Spinal cord (tissue), 10 donors: Measurements from ENCODE around the gene ONECUT1. TPM values are rescaled to one million over a fixed set of nuclear protein-coding genes. Genes with fewer than 3 reads are reported as not detected.
A peak's percentile ranks its signal among the peaks of the same experiment; 100 is the strongest.

Experiments
- DNase-seq, 6 donors: peaks; one replicate each; pipeline versions ENCODE4 v3.0.0 to v3.0.0-alpha.2; 2013 to 2015; ENCODE audit warnings: low spot score in 6 of 6, low read depth in 4 of 6
- H3K27ac ChIP-seq: one replicate; pipeline ENCODE4 v1.5.1; 2013; ENCODE audit warnings: low read depth, low read length, control low read depth
- H3K27me3 ChIP-seq: one replicate; pipeline ENCODE4 v1.6.1; 2013; ENCODE audit warnings: low read length; ENCODE audit not compliant: control insufficient read depth, insufficient read depth
- H3K36me3 ChIP-seq: one replicate; pipeline ENCODE4 v1.6.1; 2013; ENCODE audit warnings: low read length; ENCODE audit not compliant: control insufficient read depth, insufficient read depth
- H3K4me1 ChIP-seq: one replicate; pipeline ENCODE4 v1.6.1; 2013; ENCODE audit warnings: low read length; ENCODE audit not compliant: control insufficient read depth, insufficient read depth
- H3K4me3 ChIP-seq: one replicate; pipeline ENCODE4 v1.5.1; 2013; ENCODE audit warnings: low read depth, low read length, control low read depth
- H3K9me3 ChIP-seq: one replicate; pipeline ENCODE4 v1.6.1; 2013; ENCODE audit warnings: low read length; ENCODE audit not compliant: control insufficient read depth, insufficient read depth
- WGBS: methylation state at CpG from one replicate; pipeline ENCODE4 v1.1.5; 2013; ENCODE audit warnings: missing lambda C conversion rate; ENCODE audit not compliant: insufficient coverage; 5-methylcytosine and 5-hydroxymethylcytosine counted together
- polyA plus RNA-seq, 2 donors: library from polyadenylated mRNA; unstranded; fragments of 120-200 nt; gene quantifications; one replicate each; pipeline ENCODE4 v1.2.1, GENCODE V29; 2013; ENCODE audit not compliant: insufficient read length in 2 of 2
- total RNA-seq, 2 donors: library from RNA; depleted of rRNA in 1 of 2; stranded (reverse); fragments of 120-200 nt in 1 of 2; fragments of >200 nt in 1 of 2; gene quantifications; one replicate each; pipeline versions ENCODE4 v1.2.3 to v1.2.4, GENCODE V29; 2013 to 2014
- donor health status: healthy.

ONECUT1 gene
- total and polyA plus RNA-seq, 4 donors, result 1.1 to 3.6 (median 1.2) TPM

DNA sequence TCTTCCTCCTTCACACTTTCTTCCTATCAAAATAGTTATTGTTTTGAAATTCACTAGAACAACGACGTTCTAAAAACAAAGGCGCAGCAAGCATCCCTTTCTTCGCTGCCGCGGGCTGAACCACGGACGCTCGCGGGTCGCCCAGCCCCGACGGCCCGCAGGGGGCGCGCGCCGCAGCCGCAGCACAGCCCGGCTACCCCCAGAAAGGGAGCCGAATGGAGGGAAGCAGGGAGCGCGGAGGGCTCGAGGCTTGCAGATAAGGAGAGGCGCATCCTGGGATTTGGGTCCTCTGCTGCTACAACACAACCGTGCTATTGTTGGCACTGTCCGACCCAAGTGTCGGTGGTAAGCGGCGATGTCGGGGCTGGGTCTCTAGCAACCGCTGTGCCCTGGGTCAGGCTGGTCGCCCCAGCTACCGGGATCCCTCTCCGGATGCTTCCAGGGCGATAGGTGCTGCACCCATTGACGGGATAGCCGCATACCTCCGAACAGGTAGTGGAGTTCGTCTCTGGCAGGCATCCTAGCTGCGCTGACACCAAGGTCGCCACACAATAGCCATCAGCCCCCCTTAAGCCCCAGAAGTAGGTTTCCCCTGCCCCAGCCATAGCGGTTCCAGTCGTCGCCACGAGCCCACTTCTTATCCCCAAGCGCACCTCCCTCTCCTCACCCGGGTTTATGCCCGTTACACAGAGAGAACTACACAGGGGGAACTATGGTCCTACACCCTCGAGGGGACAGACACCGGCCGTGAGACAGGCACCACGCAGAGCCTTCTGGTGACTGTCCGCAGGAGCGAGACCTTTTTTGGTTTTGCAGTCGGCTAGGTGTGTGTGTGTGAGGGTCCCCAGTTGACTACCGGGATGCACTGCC, 6.0 kb downstream of the ONECUT1 start:
- Histone ChIP-seq H3K4me3 (no peak overlapping the region), H3K36me3 (no peaks in the 10 kb centered on the region), H3K27me3 (peaks cover 93% of the 10 kb centered on the region), H3K4me1 (peaks cover 58% of the 10 kb centered on the region), H3K27ac (no peak overlapping the region), H3K9me3 (no peaks in the 10 kb centered on the region)
- DNase-seq, result peak in 2 of 6 donors; percentile 83 to 84
- WGBS, result 2% methylated on average over 57 of the region's 57 CpGs

DNA sequence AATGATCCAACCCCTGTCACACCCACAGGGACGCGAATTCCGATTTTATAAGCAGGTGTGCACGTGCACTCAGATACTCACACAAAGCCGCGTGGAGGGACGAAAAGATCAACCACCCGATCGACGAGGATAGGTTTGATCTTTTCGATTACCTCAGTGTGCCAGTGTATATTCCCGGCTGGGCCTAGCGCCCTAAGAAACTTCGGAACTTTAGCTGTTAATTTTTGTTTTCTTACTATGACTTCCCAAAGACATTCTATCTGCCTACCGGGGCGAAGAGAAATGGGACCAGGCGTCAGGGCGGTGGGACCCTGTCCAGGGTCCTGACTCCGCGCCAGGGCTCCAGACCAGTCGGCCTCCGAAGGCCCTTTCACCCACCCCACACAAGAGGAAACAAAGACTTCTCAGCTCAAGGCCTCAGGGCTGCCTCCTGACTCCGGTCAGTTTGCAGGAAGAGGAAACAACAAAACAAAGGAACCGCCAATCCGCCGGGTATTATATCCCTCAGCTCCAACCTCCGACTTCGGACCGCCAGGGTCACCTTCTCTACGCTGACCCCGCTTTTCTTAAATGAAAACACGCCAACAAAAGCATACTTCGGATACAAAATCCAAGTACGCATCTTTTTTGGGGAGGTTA, 6.8 kb downstream of the ONECUT1 start:
- DNase-seq, result peak in 1 of 6 donors; percentile 53
- Histone ChIP-seq H3K27ac (no peak overlapping the region), H3K4me3 (no peak overlapping the region), H3K9me3 (no peaks in the 10 kb centered on the region), H3K36me3 (no peaks in the 10 kb centered on the region), H3K27me3 (peaks cover 85% of the 10 kb centered on the region), H3K4me1 (peaks cover 49% of the 10 kb centered on the region)
- 10% methylated on average over 26 of the region's 34 CpGs for WGBS

DNA sequence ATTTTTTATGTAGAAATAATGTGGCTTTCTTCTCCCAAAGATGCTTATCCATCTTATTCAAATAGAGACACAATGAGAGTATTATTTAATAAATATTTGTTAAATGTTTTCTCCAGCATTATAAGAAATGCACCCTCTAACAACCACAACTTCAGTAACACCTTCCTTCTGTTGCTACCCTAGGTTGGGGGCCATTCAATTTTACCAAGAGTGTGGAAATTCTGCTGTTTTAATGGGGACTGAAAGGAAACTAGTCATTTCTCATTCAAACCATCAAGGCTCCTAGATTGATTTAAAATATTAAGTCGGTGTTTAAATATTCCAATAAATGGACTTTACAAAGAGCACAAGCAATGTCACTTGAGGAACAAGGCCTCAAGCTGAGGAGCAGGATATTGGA, 7.6 kb downstream of the ONECUT1 start:
- Histone ChIP-seq H3K27me3 (peaks cover 77% of the 10 kb centered on the region), H3K4me1 (peaks cover 41% of the 10 kb centered on the region), H3K4me3 (no peak overlapping the region), H3K27ac (no peak overlapping the region), H3K9me3 (no peaks in the 10 kb centered on the region), H3K36me3 (no peaks in the 10 kb centered on the region)
- no CpG with 5 or more reads among the region's 1 CpG for WGBS
- peak in 1 of 6 donors; percentile 4 for DNase-seq

DNA sequence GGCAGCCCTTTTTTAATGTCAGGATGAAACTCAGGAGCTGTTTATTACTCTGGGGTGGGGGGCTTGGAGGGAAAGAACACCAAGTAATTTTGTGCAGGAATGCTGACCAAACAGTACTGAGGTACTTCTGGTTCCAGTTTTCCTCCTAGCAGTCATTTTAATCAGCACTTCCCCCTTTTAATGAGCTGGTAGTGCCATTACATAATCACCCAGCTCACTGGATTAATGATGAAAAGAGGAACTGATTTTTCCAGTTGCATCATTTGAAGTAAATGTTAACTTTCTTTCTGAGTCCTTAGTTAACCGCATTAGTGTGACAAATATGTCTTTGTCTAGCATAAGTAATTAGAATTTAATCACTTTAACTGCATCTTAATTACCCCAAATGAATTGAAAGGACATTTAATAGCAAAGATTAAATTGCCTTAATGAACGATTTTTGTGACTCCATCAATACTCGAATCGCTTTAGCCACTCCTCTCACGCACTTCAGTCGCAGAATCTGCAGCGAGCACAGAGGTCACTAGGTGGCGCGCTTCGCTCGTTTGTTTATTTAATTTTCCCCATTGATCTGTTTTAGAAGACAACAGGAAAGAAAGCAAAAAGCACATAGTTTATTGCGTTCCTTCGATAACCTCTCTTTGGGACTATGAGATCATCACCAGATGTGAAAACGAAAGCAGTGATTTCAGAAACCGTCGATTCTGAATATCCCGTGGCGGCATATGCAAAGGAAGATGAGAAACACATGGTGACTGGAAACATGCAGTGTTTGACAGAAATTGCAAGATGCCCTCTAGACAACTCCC, 9.8 kb downstream of the ONECUT1 start:
- Histone ChIP-seq H3K4me1 (peaks cover 23% of the 10 kb centered on the region), H3K9me3 (no peaks in the 10 kb centered on the region), H3K36me3 (no peaks in the 10 kb centered on the region), H3K27ac (no peak overlapping the region), H3K4me3 (no peak overlapping the region), H3K27me3 (peaks cover 61% of the 10 kb centered on the region)
- WGBS, result 1% methylated on average over 15 of the region's 18 CpGs
- peak in 5 of 6 donors; percentile 63 to 95 (median 73) for DNase-seq

GRCh38 chr15:52778457-52778856, 11.7 kb downstream of the ONECUT1 start:
- Histone ChIP-seq H3K27me3 (peaks cover 42% of the 10 kb centered on the region), H3K4me1 (peaks cover 5% of the 10 kb centered on the region)

DNA sequence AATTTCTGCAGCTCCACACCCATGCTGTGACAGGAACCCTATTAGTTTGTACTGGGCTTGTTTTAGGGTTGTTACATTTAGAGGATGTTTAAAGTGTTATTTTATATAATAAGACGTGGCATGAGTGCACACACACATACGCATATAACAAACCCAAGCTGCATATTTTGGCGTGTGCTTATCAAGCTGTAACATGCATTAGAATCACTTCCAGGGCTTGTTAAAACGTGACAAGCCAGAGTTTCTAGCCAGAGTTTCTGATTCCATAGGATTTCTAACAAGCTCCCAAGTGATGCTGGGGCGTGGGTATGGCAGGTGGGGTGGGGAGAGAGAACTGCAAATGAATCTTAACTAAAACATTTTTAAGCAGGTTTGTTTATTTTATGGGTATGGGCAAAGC, 17.4 kb downstream of the ONECUT1 start:
- Histone ChIP-seq H3K36me3 (no peaks in the 10 kb centered on the region), H3K4me1 (no peaks in the 10 kb centered on the region), H3K27me3 (peaks cover 6% of the 10 kb centered on the region), H3K27ac (no peak overlapping the region), H3K9me3 (no peaks in the 10 kb centered on the region), H3K4me3 (no peak overlapping the region)
- peak in 1 of 6 donors; percentile 4 for DNase-seq
- WGBS, result 60% methylated on average over 2 of the region's 5 CpGs

More at GRCh38 chr15:52778457-52778856, 11.7 kb downstream of the ONECUT1 start:
- no peaks in the 10 kb centered on the region for H3K9me3 ChIP-seq
- no CpG with 5 or more reads among the region's 1 CpG for WGBS
- no peaks in the 10 kb centered on the region for H3K36me3 ChIP-seq
- H3K27ac ChIP-seq, result no peak overlapping the region
- no peak for DNase-seq
- no peak overlapping the region for H3K4me3 ChIP-seq

DNA sequence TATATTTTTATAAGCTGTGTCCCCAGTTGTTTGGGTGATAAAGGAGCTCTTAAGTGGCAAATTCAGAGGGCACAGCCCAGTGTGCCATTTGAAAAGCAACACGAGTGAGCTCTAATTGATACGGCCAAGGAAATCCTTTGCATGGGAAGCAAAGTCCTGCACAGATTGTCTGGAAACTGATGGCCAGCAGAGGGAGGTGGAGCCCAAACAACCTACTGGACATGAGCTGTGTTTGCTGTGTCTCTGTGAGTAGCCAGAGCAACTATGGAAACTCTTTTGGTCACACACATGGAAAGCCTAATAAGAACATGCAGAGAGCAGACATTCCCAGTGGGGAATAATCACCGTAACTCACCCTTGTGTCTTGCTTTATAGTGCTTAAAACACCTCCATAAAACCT, 24.4 kb downstream of the ONECUT1 start:
- peak in 2 of 6 donors; percentile 18 to 38 for DNase-seq
- H3K4me1 ChIP-seq, result no peaks in the 10 kb centered on the region

DNA sequence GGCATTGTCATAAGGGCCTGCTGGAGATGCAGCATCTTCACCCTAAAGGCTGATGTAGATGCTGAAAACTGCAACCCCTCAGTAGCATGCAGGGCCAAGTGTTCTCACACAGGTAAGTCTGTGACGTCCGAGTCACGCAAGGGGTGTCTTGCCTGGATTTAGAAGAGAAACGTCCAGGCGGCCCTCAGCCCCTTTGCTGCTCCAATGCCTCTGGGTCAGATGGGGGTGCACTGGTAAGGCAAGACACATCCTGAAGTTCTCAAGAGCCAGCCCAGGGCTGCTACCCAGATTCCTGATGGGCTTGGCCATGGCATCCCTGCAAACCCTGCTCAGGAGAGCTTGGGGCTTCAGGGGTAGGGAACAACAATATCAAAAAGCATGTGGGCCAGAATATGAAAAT, 25.4 kb downstream of the ONECUT1 start:
- Histone ChIP-seq H3K4me3 (no peak overlapping the region), H3K27me3 (no peaks in the 10 kb centered on the region), H3K4me1 (no peaks in the 10 kb centered on the region), H3K36me3 (no peaks in the 10 kb centered on the region), H3K9me3 (no peaks in the 10 kb centered on the region), H3K27ac (no peak overlapping the region)
- 95% methylated on average over 5 of the region's 5 CpGs for WGBS
- no peak for DNase-seq

More for the DNA sequence above, 24.4 kb downstream of the ONECUT1 start:
- 38% methylated on average over 2 of the region's 3 CpGs for WGBS
- H3K27me3 ChIP-seq, result no peaks in the 10 kb centered on the region
- no peak overlapping the region for H3K27ac ChIP-seq
- no peaks in the 10 kb centered on the region for H3K9me3 ChIP-seq
- no peaks in the 10 kb centered on the region for H3K36me3 ChIP-seq
- H3K4me3 ChIP-seq, result no peak overlapping the region

GRCh38 chr15:52762621-52763020, 27.5 kb downstream of the ONECUT1 start:
- H3K4me3 ChIP-seq, result no peak overlapping the region
- no peaks in the 10 kb centered on the region for H3K4me1 ChIP-seq
- no peaks in the 10 kb centered on the region for H3K27me3 ChIP-seq
- no peak overlapping the region for H3K27ac ChIP-seq
- no peaks in the 10 kb centered on the region for H3K36me3 ChIP-seq
- DNase-seq, result no peak
- WGBS, result 79% methylated on average over 4 of the region's 5 CpGs
- no peaks in the 10 kb centered on the region for H3K9me3 ChIP-seq
